ENCODE results near the gene TTLL12.

DNA sequence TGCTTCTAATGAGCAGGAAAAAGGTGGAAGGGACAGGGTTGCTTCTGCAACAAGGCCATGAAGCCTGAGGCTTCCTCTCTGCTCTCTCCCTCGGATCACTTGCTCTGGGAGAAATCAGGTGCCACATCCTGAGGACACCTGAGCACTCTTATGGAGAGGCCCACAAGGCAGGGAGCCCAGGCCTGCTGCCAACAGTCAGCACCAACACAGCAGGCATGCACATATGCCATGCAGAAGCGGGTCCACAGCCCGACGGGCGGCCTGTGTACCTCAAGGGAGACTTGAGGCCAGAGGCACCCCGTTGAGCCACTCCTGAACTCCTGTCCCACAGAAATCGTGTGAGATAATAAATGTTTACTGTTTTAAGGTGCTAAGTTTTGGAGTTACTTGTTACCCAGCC, 9.5 kb downstream of the TTLL12 start:
- TF ChIP-seq, protein P1, sequence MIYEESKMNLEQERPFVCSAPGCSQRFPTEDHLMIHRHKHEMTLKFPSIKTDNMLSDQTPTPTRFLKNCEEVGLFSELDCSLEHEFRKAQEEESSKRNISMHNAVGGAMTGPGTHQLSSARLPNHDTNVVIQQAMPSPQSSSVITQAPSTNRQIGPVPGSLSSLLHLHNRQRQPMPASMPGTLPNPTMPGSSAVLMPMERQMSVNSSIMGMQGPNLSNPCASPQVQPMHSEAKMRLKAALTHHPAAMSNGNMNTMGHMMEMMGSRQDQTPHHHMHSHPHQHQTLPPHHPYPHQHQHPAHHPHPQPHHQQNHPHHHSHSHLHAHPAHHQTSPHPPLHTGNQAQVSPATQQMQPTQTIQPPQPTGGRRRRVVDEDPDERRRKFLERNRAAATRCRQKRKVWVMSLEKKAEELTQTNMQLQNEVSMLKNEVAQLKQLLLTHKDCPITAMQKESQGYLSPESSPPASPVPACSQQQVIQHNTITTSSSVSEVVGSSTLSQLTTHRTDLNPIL (CRISPR knock-in tag; IDR thresholded peaks at IDR 0.05; ENCODE audit: low read depth) = no peak
- TF ChIP-seq ZNF8 (CRISPR knock-in tag; IDR thresholded peaks at IDR 0.05) (no peak), ZC3H10 (CRISPR knock-in tag; IDR thresholded peaks at IDR 0.05) (no peak), ARNTL (CRISPR knock-in tag; IDR thresholded peaks at IDR 0.05; ENCODE audit: borderline replicate concordance, low read depth) (no peak), SNAI2 (CRISPR knock-in tag; IDR thresholded peaks at IDR 0.05) (no peak)
- TF ChIP-seq, protein P2, sequence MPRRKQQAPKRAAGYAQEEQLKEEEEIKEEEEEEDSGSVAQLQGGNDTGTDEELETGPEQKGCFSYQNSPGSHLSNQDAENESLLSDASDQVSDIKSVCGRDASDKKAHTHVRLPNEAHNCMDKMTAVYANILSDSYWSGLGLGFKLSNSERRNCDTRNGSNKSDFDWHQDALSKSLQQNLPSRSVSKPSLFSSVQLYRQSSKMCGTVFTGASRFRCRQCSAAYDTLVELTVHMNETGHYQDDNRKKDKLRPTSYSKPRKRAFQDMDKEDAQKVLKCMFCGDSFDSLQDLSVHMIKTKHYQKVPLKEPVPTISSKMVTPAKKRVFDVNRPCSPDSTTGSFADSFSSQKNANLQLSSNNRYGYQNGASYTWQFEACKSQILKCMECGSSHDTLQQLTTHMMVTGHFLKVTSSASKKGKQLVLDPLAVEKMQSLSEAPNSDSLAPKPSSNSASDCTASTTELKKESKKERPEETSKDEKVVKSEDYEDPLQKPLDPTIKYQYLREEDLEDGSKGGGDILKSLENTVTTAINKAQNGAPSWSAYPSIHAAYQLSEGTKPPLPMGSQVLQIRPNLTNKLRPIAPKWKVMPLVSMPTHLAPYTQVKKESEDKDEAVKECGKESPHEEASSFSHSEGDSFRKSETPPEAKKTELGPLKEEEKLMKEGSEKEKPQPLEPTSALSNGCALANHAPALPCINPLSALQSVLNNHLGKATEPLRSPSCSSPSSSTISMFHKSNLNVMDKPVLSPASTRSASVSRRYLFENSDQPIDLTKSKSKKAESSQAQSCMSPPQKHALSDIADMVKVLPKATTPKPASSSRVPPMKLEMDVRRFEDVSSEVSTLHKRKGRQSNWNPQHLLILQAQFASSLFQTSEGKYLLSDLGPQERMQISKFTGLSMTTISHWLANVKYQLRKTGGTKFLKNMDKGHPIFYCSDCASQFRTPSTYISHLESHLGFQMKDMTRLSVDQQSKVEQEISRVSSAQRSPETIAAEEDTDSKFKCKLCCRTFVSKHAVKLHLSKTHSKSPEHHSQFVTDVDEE (CRISPR knock-in tag; IDR thresholded peaks at IDR 0.05) = no peak
- TF ChIP-seq, protein P3, sequence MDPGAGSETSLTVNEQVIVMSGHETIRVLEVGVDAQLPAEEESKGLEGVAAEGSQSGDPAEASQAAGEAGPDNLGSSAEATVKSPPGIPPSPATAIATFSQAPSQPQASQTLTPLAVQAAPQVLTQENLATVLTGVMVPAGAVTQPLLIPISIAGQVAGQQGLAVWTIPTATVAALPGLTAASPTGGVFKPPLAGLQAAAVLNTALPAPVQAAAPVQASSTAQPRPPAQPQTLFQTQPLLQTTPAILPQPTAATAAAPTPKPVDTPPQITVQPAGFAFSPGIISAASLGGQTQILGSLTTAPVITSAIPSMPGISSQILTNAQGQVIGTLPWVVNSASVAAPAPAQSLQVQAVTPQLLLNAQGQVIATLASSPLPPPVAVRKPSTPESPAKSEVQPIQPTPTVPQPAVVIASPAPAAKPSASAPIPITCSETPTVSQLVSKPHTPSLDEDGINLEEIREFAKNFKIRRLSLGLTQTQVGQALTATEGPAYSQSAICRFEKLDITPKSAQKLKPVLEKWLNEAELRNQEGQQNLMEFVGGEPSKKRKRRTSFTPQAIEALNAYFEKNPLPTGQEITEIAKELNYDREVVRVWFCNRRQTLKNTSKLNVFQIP (CRISPR knock-in tag; IDR thresholded peaks at IDR 0.05; ENCODE audit: borderline replicate concordance, low read depth) = no peak

Measured in SK-N-SH treated with all-trans-retinoic acid at 6 μM for 48 hours (cell line).